Psoas muscle (tissue), 8 donors: ENCODE data around the gene HNRNPL. TPM values are rescaled to one million over a fixed set of nuclear protein-coding genes. Genes with fewer than 3 reads are reported as not detected.
"Not testable (repeated sequence)": the region's sequence is repeated elsewhere in the genome, so short reads cannot be mapped to it uniquely, and the experiment has no call there.

Source experiments
- ATAC-seq, 4 donors: fragments of 200-7000 bp; cut with Tn5 transposase; one replicate each; pipeline ENCODE4 v1.9.1; 2020; ENCODE audit warnings: moderate library complexity in 3 of 4, mild to moderate bottlenecking in 2 of 4
- DNase-seq, 2 donors: peaks; one replicate each; pipeline ENCODE4 v3.0.0-alpha.2; 2020
- H3K27ac ChIP-seq: fragments of 200-600 bp; one replicate; pipeline ENCODE4 v1.8.0; 2022
- H3K27me3 ChIP-seq, 3 donors: fragments of 200-600 bp in 1 of 3; one replicate each; pipeline versions ENCODE4 v1.6.1 to v1.8.0; 2013 to 2022; ENCODE audit warnings: low read length in 2 of 3, mild to moderate bottlenecking in 2 of 3, moderate library complexity in 1 of 3; ENCODE audit not compliant: insufficient read depth in 3 of 3
- H3K36me3 ChIP-seq, 2 donors: fragments of 200-600 bp in 1 of 2; one replicate each; pipeline versions ENCODE4 v1.6.1 to v1.8.0; 2013 to 2022; ENCODE audit warnings: low read depth in 1 of 2, mild to moderate bottlenecking in 1 of 2, moderate library complexity in 1 of 2; ENCODE audit not compliant: insufficient read depth in 1 of 2
- H3K4me1 ChIP-seq: fragments of 200-600 bp; one replicate; pipeline ENCODE4 v1.8.0; 2022
- H3K4me3 ChIP-seq: fragments of 200-600 bp; one replicate; pipeline ENCODE4 v1.8.0; 2022; ENCODE audit warnings: mild to moderate bottlenecking
- H3K9me3 ChIP-seq: fragments of 200-600 bp; one replicate; pipeline ENCODE4 v1.8.0; 2022
- WGBS, 3 donors: extraction: QIAGEN DNeasy Blood & Tissue Kit; methylation state at CpG; one replicate each; pipeline versions ENCODE4 v1.1.6 to v1.1.7; 2013; 5-methylcytosine and 5-hydroxymethylcytosine counted together
- intact Hi-C, 2 donors: fragments of 100-400 bp; cut with DNase I; formaldehyde crosslinking; loops; one replicate each; pipeline versions ENCODE4 v1.11.0 to v1.14.2; 2022
- polyA plus RNA-seq, 3 donors: library from polyadenylated mRNA; stranded (reverse); fragments of 200-250 nt; gene quantifications; one replicate each; pipeline ENCODE4 v1.2.3, GENCODE V29; 2013
- total RNA-seq, 4 donors: library from RNA; stranded (reverse); fragmentation: NEBNext Ultra II Directional in 2 of 4; extraction: Animal tissue kit (Norgen Biotek cat#: 25700) in 2 of 4; gene quantifications; one replicate each; pipeline versions ENCODE4 v1.2.1 to v1.2.4, GENCODE V29; 2021 to 2023
- TF ChIP-seq, protein P1 (sequence below): fragments of 200-600 bp; IDR thresholded peaks from one replicate; pipeline ENCODE4 v1.8.0; 2022; ENCODE audit warnings: antibody characterized with exemption
- donor health status: healthy with polysubstance abuse.
- donor health status: DM: no; HTN: no; CAD: no; lungs with moderate emphysema.
- donor health status: Bipolar disorder and iron deficiency.
- donor health status: healthy.
- donor health status: DM: yes; HTN: yes; CAD: no.
- donor health status: DM: no; HTN: no; CAD: no.
- donor health status: DM: no; HTN: no; CAD: no.
- donor health status: DM: yes; HTN: yes; CAD: no.

Gene HNRNPL
- total and polyA plus RNA-seq, 7 donors = 109 to 229 (median 191) TPM

DNA sequence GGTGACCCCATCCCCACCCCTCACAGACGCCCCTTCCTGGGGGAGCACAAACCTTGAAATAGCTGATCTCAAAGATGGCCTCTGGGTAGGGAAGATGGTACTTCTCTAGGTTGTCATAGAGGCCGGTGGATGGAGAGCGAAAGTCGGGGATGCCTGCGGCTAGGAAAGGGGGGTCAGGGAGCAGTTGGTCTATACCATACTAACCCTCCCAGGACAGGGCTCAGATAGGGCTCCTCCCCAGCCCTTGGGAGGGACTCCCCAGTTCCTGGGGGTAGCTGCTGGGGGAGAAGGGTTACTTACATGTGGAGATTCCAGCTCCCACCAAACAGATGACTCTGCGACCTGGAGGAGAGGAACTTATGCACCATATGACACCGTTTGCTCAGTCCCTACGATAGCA lies 40.0 kb upstream of the HNRNPL start:
- ATAC-seq = no peak
- WGBS, 3 donors = 70 to 78% (median 75%) methylated on average over 8 of the region's 8 CpGs
- no peak for DNase-seq
- TF ChIP-seq, protein P1, sequence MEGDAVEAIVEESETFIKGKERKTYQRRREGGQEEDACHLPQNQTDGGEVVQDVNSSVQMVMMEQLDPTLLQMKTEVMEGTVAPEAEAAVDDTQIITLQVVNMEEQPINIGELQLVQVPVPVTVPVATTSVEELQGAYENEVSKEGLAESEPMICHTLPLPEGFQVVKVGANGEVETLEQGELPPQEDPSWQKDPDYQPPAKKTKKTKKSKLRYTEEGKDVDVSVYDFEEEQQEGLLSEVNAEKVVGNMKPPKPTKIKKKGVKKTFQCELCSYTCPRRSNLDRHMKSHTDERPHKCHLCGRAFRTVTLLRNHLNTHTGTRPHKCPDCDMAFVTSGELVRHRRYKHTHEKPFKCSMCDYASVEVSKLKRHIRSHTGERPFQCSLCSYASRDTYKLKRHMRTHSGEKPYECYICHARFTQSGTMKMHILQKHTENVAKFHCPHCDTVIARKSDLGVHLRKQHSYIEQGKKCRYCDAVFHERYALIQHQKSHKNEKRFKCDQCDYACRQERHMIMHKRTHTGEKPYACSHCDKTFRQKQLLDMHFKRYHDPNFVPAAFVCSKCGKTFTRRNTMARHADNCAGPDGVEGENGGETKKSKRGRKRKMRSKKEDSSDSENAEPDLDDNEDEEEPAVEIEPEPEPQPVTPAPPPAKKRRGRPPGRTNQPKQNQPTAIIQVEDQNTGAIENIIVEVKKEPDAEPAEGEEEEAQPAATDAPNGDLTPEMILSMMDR = no peak
- Histone ChIP-seq H3K9me3 (no peaks in the 10 kb centered on the region), H3K27me3 (no peaks in the 10 kb centered on the region), H3K27ac (peak overlapping the region; percentile 80), H3K4me1 (peaks cover 49% of the 10 kb centered on the region), H3K4me3 (no peak overlapping the region), H3K36me3 (peaks cover 0 to 60% of the 10 kb centered on the region in 2 donors)
- intact Hi-C loops = loop anchor here in 1 of 2 donors (5.0 kb wide), 1 partner anchor 38 kb away; no protein-coding TSS in a partner anchor

GRCh38 chr19:38888876-38889275 lies 39.1 kb upstream of the HNRNPL start:
- Histone ChIP-seq H3K4me3 (no peak overlapping the region), H3K36me3 (peaks cover 0 to 59% of the 10 kb centered on the region in 2 donors), H3K9me3 (no peaks in the 10 kb centered on the region), H3K27ac (no peak overlapping the region), H3K4me1 (peaks cover 41% of the 10 kb centered on the region), H3K27me3 (no peaks in the 10 kb centered on the region)
- ATAC-seq (peak in 1 of 4 donors; percentile 5), DNase-seq (no peak)
- TF ChIP-seq, protein P1 = no peak
- WGBS, 3 donors = 56 to 77% (median 65%) methylated on average over 17 of the region's 17 CpGs
- intact Hi-C loops = no loop called here

- DNase-seq, H3K4me3 ChIP-seq, H3K9me3 ChIP-seq, ATAC-seq, H3K27me3 ChIP-seq, intact Hi-C loops: not testable (repeated sequence)
- Histone ChIP-seq H3K36me3 (peaks cover 0 to 70% of the 10 kb centered on the region in 2 donors), H3K27ac (peak overlapping the region; percentile 73), H3K4me1 (peaks cover 10% of the 10 kb centered on the region)
- 90 to 96% (median 94%) methylated on average over 3 of the region's 3 CpGs for WGBS, 3 donors
Observed at GRCh38 chr19:38884691-38885090, 34.9 kb upstream of the HNRNPL start.

GRCh38 chr19:38883286-38883685 lies 33.5 kb upstream of the HNRNPL start:
- WGBS, 3 donors = 91 to 95% (median 91%) methylated on average over 9 of the region's 9 CpGs
- Histone ChIP-seq H3K4me1 (peaks cover 10% of the 10 kb centered on the region), H3K9me3 (no peaks in the 10 kb centered on the region), H3K27me3 (no peaks in the 10 kb centered on the region), H3K27ac (no peak overlapping the region), H3K4me3 (no peak overlapping the region), H3K36me3 (peaks cover 0 to 68% of the 10 kb centered on the region in 2 donors)
- no peak for DNase-seq
- intact Hi-C loops = no loop called here
- no peak for ATAC-seq
- TF ChIP-seq, protein P1 = no peak

GRCh38 chr19:38880882-38881609 lies 31.3 kb upstream of the HNRNPL start:
- no peak overlapping the region for H3K4me3 ChIP-seq
- intact Hi-C loops = no loop called here
- H3K36me3 ChIP-seq = peaks cover 0 to 52% of the 10 kb centered on the region in 2 donors
- ATAC-seq (no peak), DNase-seq (peak in 1 of 2 donors; percentile 44)
- H3K27ac ChIP-seq = no peak overlapping the region
- TF ChIP-seq, protein P1 = no peak
- peaks cover 6% of the 10 kb centered on the region for H3K4me1 ChIP-seq
- 93 to 94% (median 93%) methylated on average over 19 of the region's 19 CpGs for WGBS, 3 donors
- no peaks in the 10 kb centered on the region for H3K27me3 ChIP-seq
- H3K9me3 ChIP-seq = no peaks in the 10 kb centered on the region
